GM19328 (cell line): ENCODE measurements around the gene ROR2.
"Not testable (repeated sequence)": the region's sequence is repeated elsewhere in the genome, so short reads cannot be mapped to it uniquely, and the experiment has no call there.

Experiments
- ATAC-seq: cut with Tn5 transposase; IDR thresholded peaks from one replicate; pipeline ENCODE4 v1.9.1; 2021; ENCODE audit warnings: mild to moderate bottlenecking, moderate library complexity; ENCODE audit not compliant: unreplicated experiment

ROR2 gene

DNA sequence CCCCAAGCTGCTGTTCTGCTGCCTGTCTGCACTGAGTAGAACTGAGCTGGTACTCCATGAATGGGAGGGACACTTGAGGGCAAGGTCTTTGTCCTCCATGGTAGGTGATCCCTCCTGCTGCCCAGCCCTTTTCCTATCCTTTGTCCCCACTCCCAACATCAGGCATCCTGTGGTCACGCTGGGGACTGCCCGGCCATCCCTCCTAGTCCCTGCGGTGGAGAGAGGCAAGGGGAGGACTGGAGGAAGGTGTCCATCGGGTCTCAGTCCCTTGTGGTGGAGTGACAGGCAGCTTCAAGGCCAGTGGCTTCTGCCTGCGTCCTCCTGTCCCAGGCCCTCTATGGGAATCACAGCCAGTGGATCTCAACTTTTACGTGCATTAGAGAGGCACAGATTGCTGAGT, 25.9 kb downstream of the ROR2 start:
- no peak for ATAC-seq

DNA sequence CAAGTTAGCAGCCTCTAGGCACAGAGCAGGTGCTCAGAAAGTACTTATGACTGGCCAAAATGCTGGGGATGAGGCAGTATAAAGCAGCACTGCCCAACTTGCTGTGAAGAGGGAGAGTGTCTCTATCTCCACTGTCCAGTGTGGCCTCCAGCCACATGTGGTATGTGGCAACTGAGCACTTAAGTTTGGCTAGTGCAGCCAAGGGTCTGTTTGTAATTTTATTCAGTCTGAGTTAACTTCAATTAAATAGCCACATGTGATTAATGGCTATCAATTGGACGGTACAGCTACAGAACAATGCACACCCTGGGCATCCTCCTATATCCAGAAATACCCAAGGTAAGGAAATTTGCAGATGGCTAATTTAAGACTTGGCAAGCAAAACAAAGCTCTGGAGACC, 26.9 kb downstream of the ROR2 start:
- no peak for ATAC-seq

DNA sequence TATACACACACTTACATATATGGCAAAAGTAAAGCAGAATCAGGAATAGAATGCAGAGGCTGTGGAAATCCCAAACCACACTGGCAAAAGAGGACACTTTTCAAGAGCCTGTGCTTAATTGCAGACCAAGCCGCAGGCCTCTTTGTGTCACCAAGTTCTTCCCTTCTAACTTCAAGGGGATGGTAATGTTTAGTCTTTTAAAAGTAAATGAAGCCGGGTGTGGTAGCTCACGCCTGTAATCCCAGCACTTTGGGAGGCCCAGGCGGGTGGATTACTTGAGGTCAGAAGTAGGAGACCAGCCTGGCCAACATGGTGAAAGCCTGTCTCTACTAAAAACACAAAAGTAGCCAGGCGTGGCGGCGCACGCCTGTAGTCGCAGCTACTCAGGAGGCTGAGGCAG, 28.7 kb downstream of the ROR2 start:
- ATAC-seq, result no peak

DNA sequence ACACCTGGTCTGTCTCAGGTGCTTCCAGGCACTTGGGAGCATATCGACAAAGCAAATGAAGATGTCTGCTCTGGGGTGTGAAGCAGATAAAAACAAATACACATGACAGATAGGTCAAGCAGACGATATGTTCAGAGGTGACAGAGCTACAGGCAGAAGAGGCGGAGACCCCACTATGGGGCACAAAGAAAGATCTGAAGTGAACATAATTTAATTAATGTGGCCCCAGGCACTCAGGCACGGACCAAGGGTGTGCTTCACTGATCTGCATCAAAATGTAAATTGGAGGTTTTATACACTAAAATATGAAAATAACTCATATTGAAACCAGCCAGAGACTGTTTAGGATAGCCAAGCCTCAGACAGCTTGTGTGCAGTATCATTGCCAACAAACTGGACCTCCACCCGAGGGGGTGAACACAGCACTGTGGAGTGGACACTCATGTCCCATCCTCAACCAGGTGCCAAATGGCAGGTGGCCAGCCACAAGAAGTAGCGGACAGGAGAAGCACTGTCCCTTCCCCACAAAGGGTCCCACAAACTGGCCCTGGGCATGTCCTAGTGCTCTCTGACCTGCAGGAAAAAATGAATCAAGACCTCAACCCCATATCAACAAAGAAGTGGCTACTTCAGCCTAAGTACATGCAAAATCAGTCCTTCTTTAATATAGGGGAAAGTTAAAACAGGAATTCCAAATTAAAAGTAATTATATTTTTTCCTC, 29.2 kb downstream of the ROR2 start:
- ATAC-seq, result no peak

DNA sequence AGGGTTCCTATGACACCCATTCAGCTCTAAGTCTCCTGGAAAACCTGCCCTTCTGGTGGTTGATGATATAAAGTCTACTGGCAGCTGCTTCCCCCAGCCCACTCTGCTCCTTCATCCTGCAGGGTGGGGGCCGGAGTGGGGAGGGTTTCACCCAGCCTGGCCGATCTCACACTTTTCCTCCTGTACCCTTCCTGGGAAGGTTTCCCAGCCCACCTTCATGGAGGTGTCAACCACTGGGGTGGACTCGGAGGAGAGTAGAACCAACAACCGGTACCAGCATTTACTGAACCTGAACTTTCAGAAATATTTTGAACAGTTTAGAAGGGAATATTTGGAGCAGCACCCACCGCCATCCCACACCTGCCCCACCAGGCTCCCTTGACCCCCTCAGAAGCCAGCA, 30.4 kb downstream of the ROR2 start:
- ATAC-seq, result no peak

DNA sequence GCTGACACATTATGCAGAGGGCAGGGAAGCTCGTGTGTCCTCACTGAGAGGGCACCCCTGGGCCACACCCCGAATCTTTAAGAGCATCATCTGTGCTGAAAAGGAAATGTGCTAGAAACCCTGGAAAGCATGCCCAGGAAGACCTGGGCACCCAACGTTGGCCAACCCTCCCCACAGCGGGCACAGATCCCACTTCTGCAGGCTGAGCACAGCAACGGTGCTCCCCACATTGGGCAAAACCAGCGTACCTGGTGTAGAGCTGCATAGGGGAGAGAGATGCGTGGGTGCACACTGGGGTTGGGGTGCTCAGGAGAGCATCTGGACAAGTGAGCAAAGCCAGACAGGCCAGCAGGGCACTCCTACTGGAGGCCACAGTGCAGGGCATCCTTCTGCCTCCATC, 32.6 kb downstream of the ROR2 start:
- ATAC-seq, result no peak

DNA sequence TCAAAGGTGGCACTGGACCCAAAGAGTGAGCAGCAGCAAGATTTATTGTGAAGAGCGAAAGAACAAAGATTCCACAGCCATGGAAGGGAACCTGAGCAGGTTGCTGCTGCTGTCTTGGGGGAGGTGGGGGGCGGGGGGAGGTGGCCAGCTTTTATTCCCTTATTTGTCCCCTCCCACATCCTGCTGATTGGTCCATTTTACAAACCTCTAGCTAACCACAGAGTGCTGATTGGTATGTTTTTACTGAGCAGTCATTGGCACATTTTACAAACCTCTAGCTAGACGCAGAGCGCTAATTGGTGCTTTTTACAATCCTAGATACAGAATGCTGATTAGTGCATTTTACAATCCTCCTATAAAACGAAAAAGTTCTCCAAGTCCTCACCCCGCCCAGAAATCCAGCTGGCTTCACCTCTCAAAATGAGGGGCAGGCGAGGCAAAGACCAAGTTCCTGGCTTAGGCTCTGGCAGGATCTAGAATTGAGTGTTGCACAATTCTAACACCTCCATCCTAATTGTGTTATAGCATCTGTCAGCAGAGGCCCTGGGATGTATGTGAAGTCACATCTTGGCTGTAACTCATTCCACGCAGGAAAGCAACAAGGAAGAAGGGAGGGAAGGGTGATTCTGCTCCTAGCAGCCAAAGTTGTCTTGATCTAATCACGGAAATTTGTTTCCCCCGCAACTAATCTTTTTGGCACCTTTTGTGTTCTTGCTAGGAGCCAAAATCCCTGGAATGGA, 34.3 kb downstream of the ROR2 start:
- ATAC-seq, result no peak

DNA sequence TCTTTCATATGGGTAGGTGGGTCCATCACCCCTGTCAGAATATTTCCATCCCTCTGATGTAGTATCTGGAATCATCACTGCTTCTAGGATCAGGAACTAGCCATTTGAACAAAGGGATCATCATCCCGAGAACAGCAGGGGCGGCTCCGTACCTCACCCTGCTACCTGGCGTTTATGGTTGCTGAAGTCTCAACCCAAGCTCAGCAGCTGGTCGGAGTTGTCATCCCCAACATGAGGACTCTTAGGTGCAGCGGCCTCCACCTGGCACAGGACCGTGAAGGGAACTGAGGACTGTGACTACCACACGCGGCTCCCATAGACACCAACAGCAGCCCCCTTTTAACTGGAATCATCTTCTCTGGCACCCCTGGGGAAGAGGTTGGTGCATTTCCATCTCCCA, 35.1 kb downstream of the ROR2 start:
- no peak for ATAC-seq

DNA sequence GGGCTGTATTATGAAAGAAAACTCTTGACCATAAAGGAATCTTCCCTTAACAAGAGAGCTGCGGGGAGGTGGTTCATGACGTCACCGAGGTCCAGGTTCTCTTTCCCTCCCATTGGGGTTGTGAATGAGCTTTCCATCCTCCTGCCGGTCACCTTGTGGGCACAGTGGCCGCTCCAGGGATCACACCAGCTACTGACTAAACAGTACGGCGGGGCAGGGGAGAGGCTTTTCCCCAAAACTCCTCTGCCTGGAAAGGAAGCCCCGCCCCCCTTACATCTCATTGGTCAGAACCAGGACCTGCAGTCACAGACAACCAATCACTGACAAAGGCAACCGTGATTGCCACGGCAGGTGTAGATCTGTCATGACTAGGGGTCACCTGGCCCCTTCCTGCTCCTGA, 35.6 kb downstream of the ROR2 start:
- ATAC-seq, result no peak

DNA sequence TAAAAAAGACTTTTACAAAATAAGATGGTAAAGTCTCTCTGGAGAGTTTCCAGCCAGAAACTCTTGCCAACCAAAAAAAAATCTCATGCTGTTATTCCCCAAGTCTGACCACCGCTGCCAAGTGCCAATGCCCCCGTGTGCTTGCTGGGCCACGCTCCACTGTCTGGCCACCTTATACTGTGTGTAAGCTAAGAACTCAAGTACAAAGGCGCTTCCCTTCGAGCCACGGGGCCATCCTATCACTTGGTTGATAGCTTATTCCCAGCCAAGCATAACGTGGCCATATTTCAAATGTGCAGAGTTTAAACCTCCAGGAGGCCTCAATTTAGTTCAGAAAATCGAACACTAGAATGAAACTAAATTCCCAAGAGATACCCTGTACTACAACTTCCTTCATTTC, 36.0 kb downstream of the ROR2 start:
- ATAC-seq, result no peak

DNA sequence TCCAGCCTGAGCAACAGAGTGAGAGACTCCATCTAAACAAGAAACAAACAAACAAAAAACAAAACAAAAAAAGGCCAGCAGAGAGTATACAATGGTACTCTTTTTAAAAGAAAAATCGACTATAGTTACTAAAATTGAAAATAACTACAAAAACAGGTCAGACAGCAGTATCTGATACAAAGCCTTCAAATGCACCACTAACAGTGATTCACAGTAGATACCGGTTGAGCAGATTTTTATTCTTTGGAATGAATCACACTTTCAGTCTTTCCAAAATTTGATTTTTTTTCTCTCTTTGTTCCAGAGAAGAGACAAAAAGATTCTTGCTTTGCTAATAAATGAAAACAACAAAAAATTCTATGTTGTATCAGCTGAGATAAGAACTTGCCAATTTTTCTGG, 36.9 kb downstream of the ROR2 start:
- no peak for ATAC-seq

DNA sequence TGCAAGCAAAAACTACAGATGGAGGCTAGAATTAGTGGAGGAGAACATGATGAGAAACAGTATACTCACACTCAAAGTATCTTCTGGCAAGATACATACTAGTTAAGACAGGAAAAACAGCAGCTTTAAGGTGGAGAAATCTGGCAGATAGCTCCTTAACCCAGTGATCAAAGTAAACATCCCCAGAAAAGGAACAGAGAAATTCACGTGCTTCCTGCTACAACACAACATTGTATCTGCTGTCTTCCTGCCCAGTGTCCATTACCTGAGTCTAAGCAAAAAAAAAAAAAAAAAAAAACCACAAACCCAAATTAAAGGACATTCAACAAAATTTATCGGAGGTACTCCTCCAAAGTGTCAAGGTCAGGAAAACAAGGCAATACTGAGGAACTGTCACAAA, 38.4 kb downstream of the ROR2 start:
- ATAC-seq, result no peak

DNA sequence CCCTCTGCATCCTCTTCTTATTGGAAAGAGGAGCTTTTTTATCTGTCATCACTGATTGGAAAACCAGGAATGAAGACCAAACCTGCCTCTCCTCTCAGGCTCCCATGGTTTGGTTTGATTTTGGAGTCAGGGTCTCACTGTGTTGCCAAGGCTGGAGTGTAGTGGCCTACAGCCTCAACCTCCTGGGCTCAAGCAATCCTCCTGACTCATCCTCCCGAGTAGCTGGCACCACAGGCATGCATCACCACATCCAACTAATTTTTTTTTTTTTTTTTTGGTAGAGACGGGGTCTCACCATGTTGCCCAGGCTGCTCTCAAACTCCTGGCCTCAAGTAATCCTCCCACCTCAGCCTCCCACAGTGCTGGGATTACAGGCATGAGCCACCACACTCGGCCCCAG, 40.8 kb downstream of the ROR2 start:
- not testable (repeated sequence) for ATAC-seq

DNA sequence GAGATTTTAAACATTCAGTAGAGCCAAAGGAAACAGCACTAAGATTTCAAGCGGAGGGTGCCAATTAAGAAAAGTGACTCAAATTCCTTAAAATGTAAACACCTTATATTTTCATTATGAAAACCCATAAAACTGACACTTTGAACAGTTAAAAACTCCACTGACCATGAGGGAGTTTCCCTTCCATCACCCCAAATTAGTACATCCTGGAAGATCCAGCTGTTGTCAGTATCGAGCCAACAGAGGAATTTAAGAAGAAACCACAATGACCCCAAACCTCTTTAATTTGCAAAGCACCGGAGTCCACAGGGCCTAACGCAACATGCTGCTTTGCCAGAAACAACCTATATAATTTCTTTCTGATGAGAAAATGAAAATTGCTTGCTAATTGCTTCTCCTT, 41.3 kb downstream of the ROR2 start:
- no peak for ATAC-seq

DNA sequence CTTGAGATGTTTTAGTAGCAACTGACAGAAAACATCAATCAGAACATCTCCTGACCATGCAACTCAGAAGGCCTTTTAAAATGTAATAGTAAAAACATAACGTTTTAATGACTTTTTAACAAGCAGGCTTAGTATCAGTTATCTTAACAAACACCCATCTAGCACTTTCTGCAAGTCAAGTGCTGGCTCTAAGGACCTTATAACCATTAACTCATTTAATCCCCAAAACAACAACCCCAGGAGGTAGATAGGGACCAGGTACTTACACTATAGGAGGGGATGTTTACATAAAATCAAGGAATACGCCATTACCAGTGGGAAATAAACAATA, 41.8 kb downstream of the ROR2 start:
- no peak for ATAC-seq

DNA sequence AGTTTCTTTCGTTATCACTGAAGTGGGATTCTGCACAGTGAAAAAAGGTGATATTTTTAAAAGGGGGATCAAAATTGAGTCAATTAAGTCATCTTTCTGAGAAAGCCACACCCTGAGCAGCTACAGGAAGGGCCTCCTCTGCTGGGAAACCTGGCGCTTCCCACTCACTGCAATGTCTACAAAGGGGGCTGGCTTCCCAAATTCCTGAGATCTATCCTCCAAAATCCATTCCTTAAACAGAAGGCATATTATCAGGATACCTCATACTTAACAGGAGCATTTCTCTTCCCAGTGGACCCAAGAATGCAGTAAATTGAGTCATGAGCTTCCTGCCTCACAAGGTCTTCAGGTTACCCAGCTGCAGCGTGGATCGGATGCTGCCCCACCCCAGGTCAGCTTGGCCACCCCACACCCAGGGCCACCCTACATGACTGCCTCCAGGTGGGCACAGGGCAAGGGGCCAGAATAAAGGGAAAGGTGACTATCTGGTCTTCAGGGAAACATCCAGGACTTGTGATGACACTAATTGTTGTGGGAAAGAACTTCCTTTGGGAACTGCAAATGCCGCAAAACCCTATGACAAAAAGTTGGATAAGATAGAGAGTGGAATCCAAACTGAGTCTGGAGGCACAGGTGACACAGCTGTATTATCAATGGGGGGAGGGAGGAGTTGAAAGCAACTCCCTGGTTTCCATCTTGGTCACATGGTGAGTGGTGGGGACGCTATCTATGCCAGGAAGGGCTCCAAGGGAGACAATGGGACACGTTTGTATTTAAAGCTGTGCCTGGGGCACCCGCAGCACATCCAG, 42.3 kb downstream of the ROR2 start:
- ATAC-seq, result no peak

DNA sequence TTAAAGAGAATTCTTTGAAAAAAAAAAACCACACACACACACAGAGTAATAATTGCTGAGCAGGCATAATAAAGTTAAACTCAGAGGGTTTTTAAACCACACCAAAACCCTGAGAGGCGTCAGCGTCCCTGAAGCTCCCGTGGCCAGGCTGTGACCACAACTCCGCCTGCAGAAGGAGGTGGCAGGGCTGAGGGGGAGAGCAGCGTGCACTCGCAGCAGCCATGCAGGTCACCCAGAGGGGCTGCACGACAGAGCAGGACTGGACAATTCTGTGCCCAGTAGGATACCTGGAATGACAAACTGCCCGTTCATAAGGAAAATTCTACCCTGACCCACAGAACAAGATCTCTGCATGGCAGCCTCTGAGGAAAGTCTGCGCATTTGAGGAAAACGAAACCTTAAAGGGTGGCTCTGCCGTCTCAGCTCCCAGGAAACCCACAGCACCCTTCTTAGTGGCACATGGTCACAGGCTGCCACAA, 44.0 kb downstream of the ROR2 start:
- no peak for ATAC-seq

DNA sequence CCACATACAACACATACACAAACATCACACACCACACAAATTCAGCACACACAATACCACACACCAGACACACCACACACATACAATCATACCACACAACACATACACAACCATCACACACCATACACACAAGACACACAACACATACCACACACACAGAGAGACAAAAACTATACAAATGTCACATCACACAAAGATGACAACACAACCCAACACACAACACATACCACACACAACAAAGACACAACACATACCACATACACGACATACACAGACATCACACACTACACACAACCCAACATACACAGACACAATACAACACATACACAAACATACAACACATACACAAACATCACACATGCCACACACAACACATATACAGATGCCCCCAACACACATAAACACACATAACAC, 44.8 kb downstream of the ROR2 start:
- ATAC-seq, result no peak

DNA sequence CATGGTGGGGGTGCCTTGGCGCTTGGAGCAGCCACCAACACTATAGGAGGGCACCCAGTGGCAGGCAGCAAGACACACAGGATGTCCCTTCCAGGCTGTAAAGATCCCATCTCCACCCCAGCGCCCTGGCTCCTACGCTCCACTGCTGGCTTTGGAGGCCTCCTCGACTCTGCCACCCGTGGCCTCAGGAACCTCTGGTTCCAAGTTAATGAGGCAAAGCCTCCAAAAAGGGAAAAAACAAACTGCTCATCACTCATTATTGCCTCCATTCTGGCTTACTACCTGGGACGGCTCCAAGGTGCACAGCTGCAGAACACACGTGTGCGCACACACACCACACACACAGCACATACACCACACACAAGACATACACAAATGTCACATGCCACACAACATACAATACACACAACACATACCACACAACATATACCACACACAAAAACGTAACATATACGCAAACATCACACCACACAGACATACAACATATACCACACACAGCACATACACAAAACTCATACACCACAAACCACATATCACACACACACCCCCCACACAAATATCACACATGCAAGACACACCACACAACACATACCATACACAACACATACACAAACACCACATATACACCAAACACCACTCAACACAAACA, 45.3 kb downstream of the ROR2 start:
- no peak for ATAC-seq

DNA sequence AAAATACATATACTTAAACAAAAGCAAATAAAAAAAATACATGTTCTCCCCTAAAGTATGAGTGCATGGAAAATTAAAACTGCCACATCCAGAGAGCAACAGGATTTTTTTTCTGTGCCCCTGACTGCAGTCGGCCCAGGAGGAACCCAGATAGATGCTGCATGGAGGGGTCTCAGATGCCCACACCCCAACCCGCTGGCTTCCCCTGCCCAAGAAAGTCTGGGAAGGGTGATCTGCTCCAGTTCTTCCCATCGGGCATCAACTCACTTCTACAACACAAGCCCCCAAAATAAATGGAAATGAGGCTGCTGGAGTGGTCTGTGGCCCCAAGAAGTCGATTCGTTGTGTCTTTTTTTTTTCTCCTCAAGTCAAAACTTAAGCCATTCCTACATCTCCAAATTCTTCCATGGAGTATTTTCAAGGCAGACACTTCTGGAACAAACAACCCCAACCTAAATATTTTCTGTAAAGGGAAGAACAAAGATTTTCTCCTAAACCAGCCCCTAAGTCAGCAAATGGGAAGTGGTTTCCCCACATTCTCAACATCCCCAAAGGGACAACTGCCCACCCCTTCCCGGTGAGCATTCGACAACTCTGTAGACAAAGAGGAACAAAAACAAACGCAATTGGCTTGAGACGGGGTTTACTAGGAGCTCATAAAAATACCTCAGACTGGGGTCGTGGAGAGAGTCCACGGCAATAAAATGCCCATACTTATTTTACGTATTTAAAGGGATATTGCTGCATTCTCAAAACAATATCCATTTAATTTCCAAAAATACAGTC, 46.7 kb downstream of the ROR2 start:
- ATAC-seq, result no peak
